Tibial nerve (tissue), 4 donors: Measurements from ENCODE around the gene CAMSAP2. TPM values are rescaled to one million over a fixed set of nuclear protein-coding genes. Genes with fewer than 3 reads are reported as not detected.
"Not testable (repeated sequence)": the region's sequence is repeated elsewhere in the genome, so short reads cannot be mapped to it uniquely, and the experiment has no call there.

Experiments
- DNase-seq, 2 donors: peaks; one replicate each; pipeline ENCODE4 v3.0.0-alpha.2; 2019; ENCODE audit warnings: low spot score in 2 of 2
- H3K27ac ChIP-seq, 4 donors: fragments of 200-600 bp; sonication (generic) in 3 of 4; one replicate each; pipeline ENCODE4 v1.5.1; 2017 to 2019; ENCODE audit warnings: mild to moderate bottlenecking in 1 of 4
- H3K27me3 ChIP-seq, 2 donors: fragments of 200-600 bp; sonication (generic) in 1 of 2; one replicate each; pipeline versions ENCODE4 v1.5.1 to v1.6.0; 2017 to 2019
- H3K36me3 ChIP-seq, 3 donors: fragments of 200-600 bp; sonication (generic); one replicate each; pipeline ENCODE4 v1.5.1; 2018 to 2019
- H3K4me1 ChIP-seq, 4 donors: fragments of 200-600 bp; sonication (generic) in 3 of 4; one replicate each; pipeline ENCODE4 v1.5.1; 2017 to 2019
- H3K4me3 ChIP-seq, 4 donors: fragments of 200-600 bp; sonication (generic) in 3 of 4; one replicate each; pipeline ENCODE4 v1.5.1; 2017 to 2019; ENCODE audit warnings: mild to moderate bottlenecking in 1 of 4, moderate library complexity in 1 of 4
- H3K9me3 ChIP-seq, 4 donors: fragments of 200-600 bp; sonication (generic) in 3 of 4; one replicate each; pipeline ENCODE4 v1.5.1; 2017 to 2019
- CTCF ChIP-seq, 5 experiments: fragments of 200-600 bp in 3 of 5; fragments of 450-650 bp in 2 of 5; sonication (generic) in 3 of 5; IDR thresholded peaks; one replicate each; pipeline ENCODE4 v1.5.1; 2016 to 2019; ENCODE audit warnings: antibody characterized with exemption in 5 of 5, mild to moderate bottlenecking in 3 of 5, moderate library complexity in 2 of 5
- EP300 ChIP-seq, 2 donors: sonication (generic); formaldehyde crosslinking; IDR thresholded peaks; one replicate each; pipeline ENCODE4 v1.6.1; 2017; ENCODE audit warnings: antibody characterized with exemption in 2 of 2, mild to moderate bottlenecking in 1 of 2
- POLR2A ChIP-seq, 2 donors: fragments of 450-650 bp; IDR thresholded peaks; one replicate each; pipeline ENCODE4 v1.6.1; 2017; ENCODE audit warnings: antibody characterized with exemption in 2 of 2, mild to moderate bottlenecking in 2 of 2, moderate library complexity in 2 of 2
- WGBS, 2 donors: methylation state at CpG; one replicate each; pipeline ENCODE4 v1.1.5; 2018; 5-methylcytosine and 5-hydroxymethylcytosine counted together
- total RNA-seq, 4 donors: library from RNA; depleted of rRNA; stranded (reverse); fragments of >200 nt; gene quantifications; one replicate each; pipeline ENCODE4 v1.1.0, GENCODE V29; 2016

CAMSAP2 gene
- total RNA-seq, 4 donors from 2014 or later: 27.3 to 38.9 (median 31.6) TPM

GRCh38 chr1:200805719-200806118 lies 67.0 kb downstream of the CAMSAP2 start:
- peaks cover 0 to 31% (median 0%) of the 10 kb centered on the region in 3 donors for H3K36me3 ChIP-seq
- H3K27ac ChIP-seq: no peak overlapping the region
- 88 to 91% methylated on average over 3 of the region's 3 CpGs for WGBS, 2 donors

GRCh38 chr1:200808846-200809245 lies 70.2 kb downstream of the CAMSAP2 start:
- WGBS, 2 donors: 74 to 80% methylated on average over 2 of the region's 2 CpGs
- Histone ChIP-seq H3K36me3 (peaks cover 0 to 31% (median 0%) of the 10 kb centered on the region in 3 donors), H3K4me3 (no peak overlapping the region), H3K27me3 (no peaks in the 10 kb centered on the region), H3K4me1 (peaks cover 0 to 13% (median 0%) of the 10 kb centered on the region in 4 donors), H3K9me3 (no peaks in the 10 kb centered on the region), H3K27ac (no peak overlapping the region)
- no peak for DNase-seq
- no peak for TF ChIP-seq EP300 (IDR thresholded peaks at IDR 0.05)
- TF ChIP-seq CTCF (IDR thresholded peaks at IDR 0.05): no peak
- TF ChIP-seq POLR2A (IDR thresholded peaks at IDR 0.05): no peak

More at GRCh38 chr1:200805719-200806118, 67.0 kb downstream of the CAMSAP2 start:
- peaks cover 0 to 25% (median 0%) of the 10 kb centered on the region in 4 donors for H3K4me1 ChIP-seq
- H3K27me3 ChIP-seq: no peaks in the 10 kb centered on the region
- no peaks in the 10 kb centered on the region for H3K9me3 ChIP-seq
- no peak overlapping the region for H3K4me3 ChIP-seq
- TF ChIP-seq EP300 (IDR thresholded peaks at IDR 0.05) (no peak), POLR2A (IDR thresholded peaks at IDR 0.05) (no peak), CTCF (IDR thresholded peaks at IDR 0.05) (no peak)
- DNase-seq: no peak

- WGBS, 2 donors: 69 to 75% methylated on average over 4 of the region's 4 CpGs
- TF ChIP-seq EP300 (IDR thresholded peaks at IDR 0.05): no peak
- no peak for TF ChIP-seq POLR2A (IDR thresholded peaks at IDR 0.05)
- no peak for TF ChIP-seq CTCF (IDR thresholded peaks at IDR 0.05)
- no peak overlapping the region for H3K27ac ChIP-seq
- no peaks in the 10 kb centered on the region for H3K27me3 ChIP-seq
- H3K4me3 ChIP-seq: no peak overlapping the region
- no peaks in the 10 kb centered on the region for H3K9me3 ChIP-seq
- peaks cover 0 to 40% (median 0%) of the 10 kb centered on the region in 3 donors for H3K36me3 ChIP-seq
- no peaks in the 10 kb centered on the region for H3K4me1 ChIP-seq
- DNase-seq: no peak
These were observed 73.0 kb downstream of the CAMSAP2 start for GRCh38 chr1:200811704-200812103.

- not testable (repeated sequence) for H3K27ac ChIP-seq, H3K4me3 ChIP-seq, H3K9me3 ChIP-seq, DNase-seq, H3K4me1 ChIP-seq, H3K27me3 ChIP-seq
- WGBS, 2 donors: 93 to 94% methylated on average over 26 of the region's 26 CpGs
- H3K36me3 ChIP-seq: peaks cover 0 to 15% (median 0%) of the 10 kb centered on the region in 3 donors
These were observed 78.0 kb downstream of the CAMSAP2 start for GRCh38 chr1:200816624-200817224.

GRCh38 chr1:200818248-200818647 lies 79.6 kb downstream of the CAMSAP2 start:
- Histone ChIP-seq H3K36me3 (peaks cover 0 to 15% (median 2%) of the 10 kb centered on the region in 3 donors), H3K9me3 (no peaks in the 10 kb centered on the region), H3K27me3 (no peaks in the 10 kb centered on the region), H3K4me3 (no peak overlapping the region), H3K27ac (no peak overlapping the region), H3K4me1 (peaks cover 0 to 7% (median 0%) of the 10 kb centered on the region in 4 donors)
- WGBS, 2 donors: 63 to 70% methylated on average over 1 of the region's 1 CpG
- no peak for DNase-seq
- TF ChIP-seq EP300 (IDR thresholded peaks at IDR 0.05) (no peak), CTCF (IDR thresholded peaks at IDR 0.05) (no peak), POLR2A (IDR thresholded peaks at IDR 0.05) (no peak)
